HG03108 (cell line): Measurements from ENCODE around the gene CYTH2.

Source experiments
- ATAC-seq: cut with Tn5 transposase; IDR thresholded peaks from one replicate; pipeline ENCODE4 v1.9.1; 2021; ENCODE audit warnings: moderate library complexity; ENCODE audit not compliant: unreplicated experiment

CYTH2 gene, protein sequence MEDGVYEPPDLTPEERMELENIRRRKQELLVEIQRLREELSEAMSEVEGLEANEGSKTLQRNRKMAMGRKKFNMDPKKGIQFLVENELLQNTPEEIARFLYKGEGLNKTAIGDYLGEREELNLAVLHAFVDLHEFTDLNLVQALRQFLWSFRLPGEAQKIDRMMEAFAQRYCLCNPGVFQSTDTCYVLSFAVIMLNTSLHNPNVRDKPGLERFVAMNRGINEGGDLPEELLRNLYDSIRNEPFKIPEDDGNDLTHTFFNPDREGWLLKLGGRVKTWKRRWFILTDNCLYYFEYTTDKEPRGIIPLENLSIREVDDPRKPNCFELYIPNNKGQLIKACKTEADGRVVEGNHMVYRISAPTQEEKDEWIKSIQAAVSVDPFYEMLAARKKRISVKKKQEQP

DNA sequence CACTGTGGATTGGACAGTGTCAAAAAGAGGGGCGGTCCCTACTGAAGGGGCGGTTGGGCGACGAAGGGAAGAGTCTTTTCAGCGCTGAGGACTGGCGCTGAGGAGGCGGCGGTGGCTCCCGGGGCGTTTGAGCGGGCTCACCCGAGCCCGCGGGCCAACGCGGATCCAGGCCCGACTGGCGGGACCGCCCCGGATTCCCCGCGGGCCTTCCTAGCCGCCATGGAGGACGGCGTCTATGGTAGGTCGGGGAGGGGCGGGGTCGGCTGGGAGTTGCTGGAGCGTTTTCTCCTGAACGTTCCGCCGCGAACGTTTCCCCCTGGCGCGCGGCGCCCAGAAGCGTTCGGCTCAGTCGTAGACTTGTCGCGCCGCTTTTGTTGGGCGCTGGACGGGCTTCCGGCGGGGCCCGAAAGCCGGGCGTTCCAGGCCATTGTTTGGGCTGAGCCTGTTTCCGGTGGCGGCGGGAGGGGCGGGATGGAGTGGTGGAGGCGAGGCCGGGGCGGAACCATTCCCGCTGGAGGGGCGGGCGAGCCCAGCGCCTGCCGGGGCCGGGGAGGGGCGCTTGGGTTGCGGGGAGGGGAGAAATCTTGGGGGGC, at the start of gene CYTH2:
Gene CYTH2 (plus strand): TSS at position 81 of the 593 bp plus-strand sequence. CDS start 139 bp downstream, at position 220.
- ATAC-seq, result peak; percentile 18

DNA sequence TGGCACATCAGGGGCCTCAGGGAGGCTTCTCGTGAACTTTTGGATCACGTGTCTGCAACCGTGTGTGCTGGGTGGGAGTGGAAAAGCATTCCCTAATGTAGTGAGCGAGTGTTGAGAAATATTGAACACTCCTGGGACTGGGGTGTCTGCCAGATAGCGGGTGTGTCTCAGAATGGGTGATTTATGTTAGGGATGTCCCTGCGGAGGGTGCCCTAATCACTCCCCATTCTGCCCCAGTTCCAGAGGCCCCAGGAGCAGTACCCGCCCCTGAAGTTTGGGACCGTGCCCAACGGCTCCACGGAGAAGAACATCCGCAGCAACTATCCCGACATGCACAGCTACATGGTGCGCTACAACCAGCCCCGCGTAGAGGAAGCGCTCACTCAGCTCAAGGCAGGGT, 47.6 kb upstream of the CYTH2 start:
- ATAC-seq, result no peak

DNA sequence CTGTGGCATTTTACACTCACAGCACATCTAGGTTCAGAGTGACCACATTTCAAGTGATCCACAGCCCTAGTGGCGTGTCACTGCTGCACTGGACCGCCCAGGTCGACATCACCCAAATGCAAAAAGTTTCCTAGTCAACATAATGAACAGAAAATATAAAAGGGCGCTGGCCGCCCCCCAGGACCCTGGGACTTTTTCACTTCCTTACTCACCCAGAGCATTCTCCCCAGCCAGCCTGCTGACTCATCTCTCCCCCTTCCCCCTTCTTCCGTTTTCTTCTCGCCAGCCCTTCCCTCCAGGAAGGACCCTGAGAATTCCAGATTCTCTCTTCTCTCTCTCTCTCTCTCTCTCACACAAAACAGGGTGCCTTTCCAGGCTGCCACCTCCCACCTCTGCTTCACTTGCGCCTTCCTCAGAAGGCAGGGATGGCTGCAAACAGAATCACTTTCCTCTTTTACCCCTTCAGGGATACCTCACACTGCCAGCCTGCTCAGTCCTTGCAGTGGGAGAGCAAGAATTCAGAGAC, 44.4 kb upstream of the CYTH2 start:
- ATAC-seq, result no peak

DNA sequence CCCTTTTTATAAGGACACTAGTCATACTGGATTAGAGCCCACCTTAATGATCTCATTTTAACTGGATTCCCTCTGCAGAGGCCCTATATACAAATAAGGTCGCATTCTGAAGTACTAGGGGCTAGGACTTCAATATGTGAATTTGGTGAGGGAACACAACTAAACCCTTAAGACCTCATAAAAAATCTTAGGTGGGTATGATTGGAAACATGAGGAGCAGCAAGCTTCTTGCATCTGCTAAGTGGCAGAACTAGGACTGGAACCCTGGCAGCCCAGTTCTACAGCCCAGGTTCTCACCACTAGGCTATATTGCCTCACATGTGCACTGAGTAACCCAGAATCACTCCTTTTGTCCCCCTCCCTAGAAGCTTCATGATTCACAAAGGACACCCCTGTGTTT, 40.5 kb upstream of the CYTH2 start:
- no peak for ATAC-seq

DNA sequence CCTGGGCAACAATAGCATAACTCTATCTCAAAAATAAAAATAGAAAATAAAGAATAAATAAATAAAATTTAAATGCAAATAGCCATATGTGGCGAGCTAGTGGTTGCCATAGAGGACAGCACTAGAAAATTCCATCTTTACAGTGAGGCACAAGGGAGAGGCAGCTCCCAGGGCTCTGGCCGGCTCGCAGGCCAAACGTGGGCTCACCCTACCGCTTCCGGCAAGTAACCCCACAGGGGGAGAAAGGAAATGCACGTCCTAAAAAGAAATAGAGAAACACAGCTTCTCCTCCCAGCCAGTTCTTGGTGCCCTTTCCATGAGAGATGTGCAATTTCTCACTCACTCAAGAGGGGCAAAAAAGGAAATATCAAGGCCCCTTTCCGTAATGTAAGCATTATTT, 35.8 kb upstream of the CYTH2 start:
- no peak for ATAC-seq

DNA sequence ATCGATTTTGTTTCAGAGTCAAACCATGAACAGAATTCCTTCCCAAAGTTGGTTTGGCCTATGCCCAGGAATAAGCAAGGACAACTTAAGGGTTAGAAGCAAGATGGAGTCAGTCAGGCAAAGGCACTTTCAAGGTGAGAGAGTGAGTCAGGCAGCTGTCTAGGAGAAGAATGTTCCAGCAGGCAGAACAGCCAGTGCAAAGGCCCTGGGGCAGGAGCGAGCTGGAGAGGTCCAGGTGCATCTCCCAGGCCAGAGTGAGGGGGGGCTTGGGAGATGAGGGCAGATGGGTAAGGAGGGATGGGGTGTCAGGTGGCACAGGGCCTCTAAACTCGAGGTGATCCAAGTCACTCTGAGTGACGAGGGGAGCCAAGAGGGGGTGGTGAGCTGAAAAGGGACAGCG, 32.6 kb upstream of the CYTH2 start:
- no peak for ATAC-seq

DNA sequence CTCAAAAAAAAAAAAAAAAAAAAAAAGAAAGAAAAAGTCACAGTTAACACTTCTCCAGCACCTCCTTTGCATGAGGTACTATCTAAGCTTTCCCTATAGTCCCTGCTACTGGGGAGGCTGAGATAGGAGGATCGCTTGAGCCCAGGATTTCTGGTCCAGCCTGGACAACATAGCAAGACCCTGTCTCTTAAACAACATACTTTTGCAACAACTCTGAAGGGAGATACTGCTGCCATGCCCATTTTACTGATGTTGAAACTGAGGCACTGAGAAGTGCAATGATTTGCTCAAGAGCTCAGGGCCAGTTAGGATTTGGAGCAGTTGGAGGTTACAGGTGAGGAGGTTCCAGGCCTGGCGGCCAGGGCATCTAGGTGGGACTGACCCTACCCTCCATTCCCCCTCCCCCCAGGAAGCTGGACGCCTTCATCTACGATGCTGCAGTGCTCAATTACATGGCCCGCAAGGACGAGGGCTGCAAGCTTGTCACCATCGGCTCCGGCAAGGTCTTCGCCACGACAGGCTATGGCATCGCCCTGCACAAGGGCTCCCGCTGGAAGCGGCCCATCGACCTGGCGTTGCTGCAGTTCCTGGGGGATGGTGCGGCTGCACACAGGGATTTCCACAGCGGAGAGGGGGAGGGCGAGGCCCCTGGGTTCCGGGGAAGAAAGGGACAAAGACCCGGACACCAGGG, 27.7 kb upstream of the CYTH2 start:
- no peak for ATAC-seq

DNA sequence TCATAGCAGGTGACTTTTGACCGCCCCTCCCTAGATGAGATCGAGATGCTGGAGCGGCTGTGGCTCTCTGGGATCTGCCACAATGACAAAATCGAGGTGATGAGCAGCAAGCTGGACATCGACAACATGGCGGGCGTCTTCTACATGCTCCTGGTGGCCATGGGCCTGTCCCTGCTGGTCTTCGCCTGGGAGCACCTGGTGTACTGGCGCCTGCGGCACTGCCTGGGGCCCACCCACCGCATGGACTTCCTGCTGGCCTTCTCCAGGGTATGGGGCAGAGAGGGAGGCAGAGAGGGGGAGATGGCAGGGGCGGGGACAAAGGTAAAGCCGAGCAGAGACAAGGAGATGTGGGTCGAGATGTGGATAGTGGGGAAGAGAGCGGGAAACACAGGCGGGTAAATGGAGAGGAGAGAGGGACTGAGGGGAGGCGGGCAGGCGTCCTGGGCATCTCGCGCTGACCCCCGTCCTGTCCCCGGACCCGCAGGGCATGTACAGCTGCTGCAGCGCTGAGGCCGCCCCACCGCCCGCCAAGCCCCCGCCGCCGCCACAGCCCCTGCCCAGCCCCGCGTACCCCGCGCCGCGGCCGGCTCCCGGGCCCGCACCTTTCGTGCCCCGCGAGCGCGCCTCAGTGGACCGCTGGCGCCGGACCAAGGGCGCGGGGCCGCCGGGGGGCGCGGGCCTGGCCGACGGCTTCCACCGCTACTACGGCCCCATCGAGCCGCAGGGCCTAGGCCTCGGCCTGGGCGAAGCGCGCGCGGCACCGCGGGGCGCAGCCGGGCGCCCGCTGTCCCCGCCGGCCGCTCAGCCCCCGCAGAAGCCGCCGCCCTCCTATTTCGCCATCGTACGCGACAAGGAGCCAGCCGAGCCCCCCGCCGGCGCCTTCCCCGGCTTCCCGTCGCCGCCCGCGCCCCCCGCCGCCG, 26.8 kb upstream of the CYTH2 start:
- ATAC-seq, result no peak

DNA sequence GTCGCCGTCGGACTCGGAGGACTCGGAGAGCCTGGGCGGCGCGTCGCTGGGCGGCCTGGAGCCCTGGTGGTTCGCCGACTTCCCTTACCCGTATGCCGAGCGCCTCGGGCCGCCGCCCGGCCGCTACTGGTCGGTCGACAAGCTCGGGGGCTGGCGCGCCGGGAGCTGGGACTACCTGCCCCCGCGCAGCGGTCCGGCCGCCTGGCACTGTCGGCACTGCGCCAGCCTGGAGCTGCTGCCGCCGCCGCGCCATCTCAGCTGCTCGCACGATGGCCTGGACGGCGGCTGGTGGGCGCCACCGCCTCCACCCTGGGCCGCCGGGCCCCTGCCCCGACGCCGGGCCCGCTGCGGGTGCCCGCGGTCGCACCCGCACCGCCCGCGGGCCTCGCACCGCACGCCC, 25.9 kb upstream of the CYTH2 start:
- no peak for ATAC-seq

DNA sequence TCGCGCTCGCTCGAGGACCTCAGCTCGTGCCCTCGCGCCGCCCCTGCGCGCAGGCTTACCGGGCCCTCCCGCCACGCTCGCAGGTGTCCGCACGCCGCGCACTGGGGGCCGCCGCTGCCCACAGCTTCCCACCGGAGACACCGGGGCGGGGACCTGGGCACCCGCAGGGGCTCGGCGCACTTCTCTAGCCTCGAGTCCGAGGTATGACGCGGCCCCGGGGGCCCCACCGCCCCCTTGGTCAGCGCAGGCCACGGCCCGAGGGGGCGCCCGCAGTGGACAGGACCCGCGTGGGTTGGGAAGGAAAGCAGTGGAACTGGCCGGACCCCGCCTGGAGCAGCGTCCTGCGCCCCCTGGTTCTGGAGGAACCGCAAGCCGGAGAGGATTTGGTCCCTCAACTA, 25.4 kb upstream of the CYTH2 start:
- no peak for ATAC-seq

DNA sequence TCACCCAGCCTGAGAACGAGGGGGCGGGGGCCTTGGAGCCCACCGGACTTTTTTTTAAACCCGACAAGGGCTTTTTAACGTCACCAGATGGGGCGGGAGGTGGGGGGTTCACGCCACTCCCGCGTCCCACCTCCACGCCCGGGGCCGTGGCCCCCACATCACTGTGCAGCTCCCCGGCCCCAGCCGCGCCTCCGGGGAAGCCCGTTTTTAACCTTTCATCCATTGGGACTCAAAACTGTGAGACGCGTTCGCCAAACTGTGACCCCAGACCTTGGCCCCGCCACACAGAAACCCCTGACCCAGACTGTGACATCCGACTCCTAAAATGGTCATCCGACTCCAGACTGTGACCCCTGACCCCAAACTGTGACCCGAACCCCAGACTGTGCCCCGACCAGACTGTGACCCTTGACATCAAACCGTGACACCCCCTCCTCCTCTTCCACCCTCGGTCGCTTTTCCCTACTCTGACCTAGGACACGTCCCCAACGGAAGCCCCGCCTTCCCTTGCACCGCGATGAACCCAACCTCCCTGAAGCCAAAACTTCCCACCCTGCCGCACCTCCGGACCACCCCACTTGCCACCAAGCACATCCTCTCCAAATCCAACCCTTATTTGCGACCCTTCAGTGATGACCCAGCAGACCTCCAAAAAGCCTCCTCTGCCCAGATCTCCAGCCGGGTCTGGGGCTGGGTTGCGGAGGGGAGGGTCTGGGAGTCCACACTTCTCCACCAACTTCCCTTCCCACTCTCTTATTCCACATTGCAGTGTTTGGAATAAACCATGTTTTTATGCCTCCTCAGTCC, 24.8 kb upstream of the CYTH2 start:
- no peak for ATAC-seq

DNA sequence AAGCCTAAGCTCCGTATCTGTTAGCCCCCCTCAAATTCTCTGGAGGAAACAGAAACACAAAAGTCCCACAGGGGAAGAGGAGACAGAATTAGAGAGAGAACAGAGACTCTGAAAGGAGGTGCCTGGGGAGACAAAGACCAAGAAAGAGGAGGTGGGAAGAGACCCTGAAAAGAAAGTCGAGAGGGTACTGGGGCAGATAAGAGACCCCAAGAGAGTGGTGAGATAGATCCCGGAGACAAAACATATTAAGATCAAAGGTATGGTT, 24.3 kb upstream of the CYTH2 start:
- ATAC-seq, result no peak

DNA sequence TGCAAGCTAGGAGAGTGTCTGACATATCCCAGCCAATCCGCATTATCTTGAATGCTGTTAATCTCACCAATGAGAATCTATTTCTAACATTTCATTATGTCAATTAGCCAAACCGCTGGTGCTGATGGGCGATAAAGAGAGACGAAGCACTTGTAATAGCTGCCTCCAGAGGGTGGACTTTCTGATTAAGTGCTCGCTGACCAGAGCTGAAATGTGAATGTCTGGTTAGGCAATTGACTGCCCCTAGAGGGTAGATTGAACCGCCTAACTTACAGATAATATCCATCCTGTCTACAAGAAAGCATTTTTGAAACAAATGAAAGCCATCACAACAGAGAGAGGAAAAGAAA, 23.9 kb upstream of the CYTH2 start:
- ATAC-seq, result peak; percentile 18

DNA sequence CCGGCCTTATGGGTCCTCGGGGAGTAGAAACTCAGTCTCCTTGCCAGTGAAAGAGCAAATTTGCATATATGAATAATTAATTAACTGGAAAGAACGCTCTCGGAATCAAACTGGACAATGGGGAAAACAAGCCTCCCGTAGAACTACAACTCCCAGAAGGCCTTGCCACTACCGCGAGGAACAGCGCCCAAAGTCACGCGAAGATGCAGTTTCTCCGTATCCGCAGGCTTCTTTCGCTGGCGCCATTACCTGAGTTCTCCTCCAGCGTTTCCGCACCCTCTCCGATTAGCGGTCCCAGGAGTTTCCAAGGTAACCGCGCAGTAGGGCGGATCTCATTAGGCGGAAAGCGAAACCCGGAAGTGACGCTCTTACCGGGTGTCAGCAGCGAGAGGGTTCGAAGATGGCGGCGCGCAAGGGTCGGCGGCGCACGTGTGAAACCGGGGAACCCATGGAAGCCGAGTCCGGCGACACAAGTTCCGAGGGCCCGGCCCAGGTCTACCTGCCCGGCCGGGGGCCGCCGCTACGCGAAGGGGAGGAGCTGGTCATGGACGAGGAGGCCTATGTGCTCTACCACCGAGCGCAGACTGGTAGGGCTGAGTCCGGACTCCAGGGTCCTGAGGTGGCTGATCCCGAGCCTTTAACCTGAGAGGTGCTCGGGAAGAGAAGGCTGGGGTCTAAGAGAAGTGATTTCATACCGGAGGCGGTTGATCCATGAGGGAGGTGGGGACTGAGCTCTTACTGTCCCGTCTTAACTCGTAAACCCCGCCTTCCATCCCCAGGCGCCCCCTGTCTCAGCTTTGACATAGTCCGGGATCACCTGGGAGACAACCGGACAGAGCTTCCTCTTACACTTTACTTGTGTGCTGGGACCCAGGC, 23.3 kb upstream of the CYTH2 start, which contains the start of gene GRWD1:
Gene GRWD1 (plus strand): TSS at position 378 of the 876 bp plus-strand sequence. CDS start 23 bp downstream, at position 401.
- peak; percentile 74 for ATAC-seq

DNA sequence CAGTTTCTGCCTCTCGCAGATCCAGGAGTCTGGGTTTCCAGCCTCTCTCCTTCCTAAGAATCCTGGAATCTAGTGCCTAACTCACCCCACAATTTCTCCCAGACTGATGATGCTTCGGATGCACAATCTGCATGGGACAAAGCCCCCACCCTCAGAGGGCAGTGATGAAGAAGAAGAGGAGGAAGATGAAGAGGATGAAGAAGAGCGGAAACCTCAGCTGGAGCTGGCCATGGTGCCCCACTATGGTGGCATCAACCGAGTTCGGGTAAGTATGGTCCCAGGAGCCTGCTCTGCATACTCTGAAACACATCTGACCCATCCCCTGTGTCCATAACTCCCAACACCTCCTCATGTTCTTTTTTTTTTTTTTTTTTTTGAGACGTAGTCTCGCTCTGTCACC, 22.6 kb upstream of the CYTH2 start:
- ATAC-seq, result no peak

DNA sequence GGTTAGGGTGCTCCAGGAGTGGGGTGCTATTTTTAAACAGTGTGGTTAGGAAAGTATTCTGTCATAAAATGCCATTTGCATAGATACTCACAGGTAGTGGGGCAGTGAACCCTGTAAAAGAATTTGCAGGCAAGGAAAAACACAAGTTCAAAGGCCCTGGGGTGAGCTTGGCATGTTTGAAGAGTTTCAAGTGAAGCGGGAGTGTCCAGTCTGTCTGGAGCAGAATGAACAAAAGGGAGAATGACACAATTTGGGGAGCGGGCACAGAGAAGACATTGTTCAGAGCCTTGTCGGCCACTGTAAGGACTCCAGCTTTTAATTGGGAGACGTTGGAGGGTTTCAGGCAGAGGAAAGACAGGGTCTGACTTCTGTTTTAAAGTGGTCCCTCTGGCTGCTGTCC, 20.6 kb upstream of the CYTH2 start:
- ATAC-seq, result no peak

DNA sequence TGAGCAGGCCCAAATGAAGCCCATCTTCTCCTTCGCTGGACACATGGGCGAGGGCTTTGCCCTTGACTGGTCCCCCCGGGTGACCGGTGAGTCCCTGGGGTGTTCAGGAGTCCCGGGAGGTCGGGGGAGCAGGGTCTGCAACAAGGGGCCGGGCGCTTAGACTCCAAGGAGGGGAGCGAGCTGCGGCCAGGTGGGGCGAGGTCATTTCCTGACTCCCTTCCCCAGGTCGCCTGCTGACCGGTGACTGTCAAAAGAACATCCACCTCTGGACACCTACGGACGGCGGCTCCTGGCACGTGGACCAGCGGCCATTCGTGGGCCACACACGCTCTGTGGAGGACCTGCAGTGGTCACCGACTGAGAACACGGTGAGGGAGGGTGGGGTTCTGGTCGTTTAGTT, 18.7 kb upstream of the CYTH2 start:
- ATAC-seq, result no peak

DNA sequence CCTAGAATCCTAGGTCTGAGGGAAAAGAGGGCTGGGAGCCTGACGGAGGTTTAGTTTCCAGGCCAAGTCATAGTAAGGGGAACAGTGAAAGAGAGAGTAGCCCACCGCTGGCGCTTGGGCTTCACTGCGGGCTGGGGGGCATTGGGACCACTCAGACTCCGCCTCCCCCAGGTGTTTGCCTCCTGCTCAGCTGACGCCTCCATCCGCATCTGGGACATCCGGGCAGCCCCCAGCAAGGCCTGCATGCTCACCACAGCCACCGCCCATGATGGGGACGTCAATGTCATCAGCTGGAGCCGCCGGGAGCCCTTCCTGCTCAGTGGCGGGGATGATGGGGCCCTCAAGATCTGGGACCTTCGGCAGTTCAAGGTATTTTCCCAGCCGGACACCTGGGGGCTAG, 18.3 kb upstream of the CYTH2 start:
- no peak for ATAC-seq

DNA sequence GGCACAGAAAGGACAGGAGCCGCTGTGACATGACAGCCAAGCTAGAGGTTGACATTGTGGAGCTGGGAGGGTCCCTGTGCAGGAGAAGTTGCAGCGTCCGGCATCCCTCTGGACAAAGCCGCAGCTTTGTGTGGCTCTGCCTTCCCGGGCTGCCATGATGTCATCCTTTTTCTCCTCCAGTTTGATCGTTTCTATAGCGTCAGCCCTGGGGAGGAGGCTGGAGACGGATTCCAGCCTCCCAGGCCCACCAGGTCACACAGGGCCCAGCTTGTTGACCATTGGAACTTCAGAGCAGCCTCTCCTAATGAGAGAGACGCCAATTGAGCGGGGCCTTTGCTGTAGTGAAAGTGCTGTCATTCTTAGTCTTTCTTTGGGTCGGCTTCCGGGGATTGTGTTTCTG, 17.5 kb upstream of the CYTH2 start:
- no peak for ATAC-seq
